ENCODE measurements around the gene RAB3GAP1.

- TF ChIP-seq CTCF (IDR thresholded peaks at IDR 0.05) (no peak), EP300 (IDR thresholded peaks at IDR 0.05) (no peak), POLR2AphosphoS5 (IDR thresholded peaks at IDR 0.05) (no peak)
These were observed 4.7 kb downstream of the RAB3GAP1 start for GRCh38 chr2:135056790-135057189.

All from esophagus muscularis mucosa (tissue), 4 donors.